ENCODE data around the gene SMIM41.

SMIM41 gene

GRCh38 chr12:52079576-52080402 is at the start of gene SMIM41:
Gene SMIM41 (plus strand): TSS chr12:52079704. CDS start chr12:52079780, 76 bp downstream.
- DNase-seq (ENCODE audit: low read depth): no peak

GRCh38 chr12:52032446-52032803 is 47.1 kb upstream of the SMIM41 start:
- no peak for DNase-seq (ENCODE audit: low read depth)

- peak; percentile 87 for DNase-seq (ENCODE audit: low read depth)
Observed at GRCh38 chr12:52032804-52033445, 46.6 kb upstream of the SMIM41 start.

- no peak for DNase-seq (ENCODE audit: low read depth)
Observed at GRCh38 chr12:52033446-52034140, 45.9 kb upstream of the SMIM41 start.

- no peak for DNase-seq (ENCODE audit: low read depth)
Observed at GRCh38 chr12:52035190-52035589, 44.3 kb upstream of the SMIM41 start.

- no peak for DNase-seq (ENCODE audit: low read depth)
Observed at GRCh38 chr12:52035926-52036325, 43.6 kb upstream of the SMIM41 start.

GRCh38 chr12:52036587-52037171 is 42.8 kb upstream of the SMIM41 start:
- peak; percentile 75 for DNase-seq (ENCODE audit: low read depth)

- DNase-seq (ENCODE audit: low read depth): no peak
Observed at GRCh38 chr12:52037248-52037861, 42.1 kb upstream of the SMIM41 start.

- DNase-seq (ENCODE audit: low read depth): no peak
Observed at GRCh38 chr12:52038447-52038846, 41.1 kb upstream of the SMIM41 start.

- DNase-seq (ENCODE audit: low read depth): no peak
Observed at GRCh38 chr12:52041035-52041434, 38.5 kb upstream of the SMIM41 start.

GRCh38 chr12:52041695-52042123 is 37.8 kb upstream of the SMIM41 start:
- no peak for DNase-seq (ENCODE audit: low read depth)

- DNase-seq (ENCODE audit: low read depth): no peak
Observed at GRCh38 chr12:52042706-52043385, 36.7 kb upstream of the SMIM41 start.

GRCh38 chr12:52043386-52044212 is 35.9 kb upstream of the SMIM41 start:
- no peak for DNase-seq (ENCODE audit: low read depth)

- no peak for DNase-seq (ENCODE audit: low read depth)
Observed at GRCh38 chr12:52044292-52044983, 35.1 kb upstream of the SMIM41 start.

- DNase-seq (ENCODE audit: low read depth): no peak
Observed at GRCh38 chr12:52045794-52046199, 33.7 kb upstream of the SMIM41 start.

GRCh38 chr12:52046859-52047258 is 32.6 kb upstream of the SMIM41 start:
- DNase-seq (ENCODE audit: low read depth): no peak

GRCh38 chr12:52049286-52049685 is 30.2 kb upstream of the SMIM41 start:
- DNase-seq (ENCODE audit: low read depth): no peak

- no peak for DNase-seq (ENCODE audit: low read depth)
Observed at GRCh38 chr12:52049688-52050087, 29.8 kb upstream of the SMIM41 start.

- DNase-seq (ENCODE audit: low read depth): no peak
Observed at GRCh38 chr12:52050116-52050757, 29.3 kb upstream of the SMIM41 start.
